ENCODE measurements around the gene MAP4K3. TPM values are rescaled to one million over a fixed set of nuclear protein-coding genes. Genes with fewer than 3 reads are reported as not detected.

Gene MAP4K3
- total and polyA plus RNA-seq, 10 of the 15 experiments (the other 5 are each of a cell fraction or from before 2014, with no cell fraction given): 0.04 to 0.95 (median 0.21) TPM; not detected in 1

DNA sequence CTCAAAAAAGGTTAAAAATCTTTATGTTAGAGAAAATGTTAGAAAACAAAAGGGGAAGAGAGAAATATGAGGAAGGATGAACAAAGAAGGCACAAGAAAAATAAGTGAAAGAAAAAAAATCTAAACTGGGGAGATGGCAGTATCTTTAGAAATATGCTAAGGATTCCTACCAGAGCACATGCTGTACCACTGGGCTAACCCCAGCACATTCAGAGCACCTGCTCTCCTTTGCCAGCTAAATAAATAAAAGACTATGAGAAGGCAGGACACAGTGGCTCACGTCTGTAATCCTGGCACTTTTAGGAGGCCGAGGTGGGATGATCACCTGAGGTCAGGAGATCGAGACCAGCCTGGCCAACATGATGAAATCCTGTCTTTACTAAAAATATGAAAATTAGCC, 101.2 kb downstream of the MAP4K3 start:
- ChIA-PET CTCF (interaction anchor here (0.7 kb wide), 1 partner anchor 25 kb away, joined by 4 read pairs; no protein-coding TSS in a partner anchor), POLR2A (no interaction called here), SMC1A (ENCODE audit: uncharacterized antibody, unreplicated experiment) (interaction anchor here (2.0 kb wide), 1 partner anchor 11 kb away, joined by 5 read pairs; no protein-coding TSS in a partner anchor), RAD21 (ENCODE audit: unreplicated experiment) (no interaction called here)
- Histone ChIP-seq H3K4me1 (ENCODE audit: control insufficient read depth, insufficient read depth, low read length) (no peaks in the 10 kb centered on the region), H3K27ac (ENCODE audit: control insufficient read depth, insufficient read depth) (no peak overlapping the region), H2AFZ (ENCODE audit: control insufficient read depth, low read depth, low read length) (no peak overlapping the region), H3K4me2 (ENCODE audit: control insufficient read depth, insufficient read depth) (no peak overlapping the region), H3K9ac (ENCODE audit: control insufficient read depth, insufficient read depth, low read length) (no peak overlapping the region), H3K4me3 (no peak overlapping the region), H3K79me2 (ENCODE audit: control insufficient read depth, insufficient read depth, low read length) (no peaks in the 10 kb centered on the region), H3K36me3 (ENCODE audit: control insufficient read depth in 2 of 2, insufficient read depth in 2 of 2, low read length in 1 of 2) (no peaks in the 10 kb centered on the region), H3K27me3 (replicated peaks in 1 of 2; ENCODE audit: control insufficient read depth in 2 of 2, insufficient read depth in 2 of 2, low read length in 1 of 2) (no peaks in the 10 kb centered on the region), H3K9me3 (replicated peaks; ENCODE audit: control insufficient read depth, insufficient read depth, low read length) (no peaks in the 10 kb centered on the region), H4K20me1 (ENCODE audit: control insufficient read depth, insufficient read depth) (no peaks in the 10 kb centered on the region)
- no peak for TF ChIP-seq ASH2L (IDR thresholded peaks at IDR 0.05; ENCODE audit: borderline replicate concordance, low read depth)
- TF ChIP-seq HDAC2 (IDR thresholded peaks at IDR 0.05): no peak
- TF ChIP-seq ETV6 (conservative IDR thresholded peaks at IDR 0.05 in 1 of 2, IDR thresholded peaks at IDR 0.05 in 1 of 2; ENCODE audit: borderline replicate concordance in 1 of 2, low read depth in 1 of 2): no peak
- no peak for TF ChIP-seq EED (IDR thresholded peaks at IDR 0.05; ENCODE audit: low read depth)
- no peak for TF ChIP-seq YY1 (IDR thresholded peaks at IDR 0.05; ENCODE audit: low read depth, low read length)
- no peak for TF ChIP-seq GABPA (IDR thresholded peaks at IDR 0.05; ENCODE audit: low read depth)
- TF ChIP-seq ZNF384 (IDR thresholded peaks at IDR 0.05; ENCODE audit: borderline replicate concordance, low read depth, low read length): no peak
- no peak for TF ChIP-seq NFYB (IDR thresholded peaks at IDR 0.05; ENCODE audit: insufficient read depth, low read depth, low read length)
- no TSS peak for BruUV-seq (replicated peaks)
- in situ Hi-C loops (cut with MboI) (no loop called here), intact Hi-C loops (cut with micrococcal nuclease; ENCODE audit: unreplicated experiment) (no loop called here)
- WGBS (ENCODE audit: insufficient coverage, insufficient replicate concordance, low lambda C conversion rate, missing lambda C conversion rate): 76% methylated on average over 3 of the region's 3 CpGs
- ATAC-seq: no peak
- FAIRE-seq: no peak
- DNase-seq (ENCODE audit: low read depth, low spot score): no peak

- Histone ChIP-seq H3K4me2 (ENCODE audit: control insufficient read depth, insufficient read depth) (no peak overlapping the region), H2AFZ (ENCODE audit: control insufficient read depth, low read depth, low read length) (no peak overlapping the region), H3K36me3 (ENCODE audit: control insufficient read depth in 2 of 2, insufficient read depth in 2 of 2, low read length in 1 of 2) (no peaks in the 10 kb centered on the region), H3K9me3 (replicated peaks; ENCODE audit: control insufficient read depth, insufficient read depth, low read length) (no peaks in the 10 kb centered on the region), H3K79me2 (ENCODE audit: control insufficient read depth, insufficient read depth, low read length) (no peaks in the 10 kb centered on the region), H3K9ac (ENCODE audit: control insufficient read depth, insufficient read depth, low read length) (no peak overlapping the region), H4K20me1 (ENCODE audit: control insufficient read depth, insufficient read depth) (no peaks in the 10 kb centered on the region), H3K27ac (ENCODE audit: control insufficient read depth, insufficient read depth) (no peak overlapping the region), H3K27me3 (replicated peaks in 1 of 2; ENCODE audit: control insufficient read depth in 2 of 2, insufficient read depth in 2 of 2, low read length in 1 of 2) (no peaks in the 10 kb centered on the region), H3K4me1 (ENCODE audit: control insufficient read depth, insufficient read depth, low read length) (no peaks in the 10 kb centered on the region), H3K4me3 (no peak overlapping the region)
- ChIA-PET RAD21 (ENCODE audit: unreplicated experiment) (no interaction called here), POLR2A (interaction anchor here (0.8 kb wide), 1 partner anchor 10 kb away, joined by 4 read pairs; no protein-coding TSS in a partner anchor), SMC1A (ENCODE audit: uncharacterized antibody, unreplicated experiment) (interaction anchor here (1.4 to 2.0 kb wide), 2 partner anchors 9 to 12 kb away, joined by 5 read pairs; no protein-coding TSS in a partner anchor), CTCF (no interaction called here)
- in situ Hi-C loops (cut with MboI): no loop called here
- WGBS (ENCODE audit: insufficient coverage, insufficient replicate concordance, low lambda C conversion rate, missing lambda C conversion rate): 98% methylated on average over 4 of the region's 4 CpGs
- DNase-seq (ENCODE audit: low read depth, low spot score) (no peak), ATAC-seq (no peak), FAIRE-seq (no peak)
- no TSS peak for BruUV-seq (replicated peaks)
- intact Hi-C loops (cut with micrococcal nuclease; ENCODE audit: unreplicated experiment): no loop called here
- TF ChIP-seq RBBP5 (conservative IDR thresholded peaks at IDR 0.05) (no peak), HCFC1 (IDR thresholded peaks at IDR 0.05; ENCODE audit: low read length) (no peak), STAT3 (IDR thresholded peaks at IDR 0.05; ENCODE audit: low read depth, low read length) (no peak), POU2F2 (IDR thresholded peaks at IDR 0.05; ENCODE audit: borderline replicate concordance, low read depth, low read length) (no peak), MEF2A (IDR thresholded peaks at IDR 0.05; ENCODE audit: insufficient read depth, low read depth, low read length) (no peak), SP1 (IDR thresholded peaks at IDR 0.05; ENCODE audit: low read depth, low read length) (no peak), SUZ12 (IDR thresholded peaks at IDR 0.05; ENCODE audit: unreplicated experiment) (no peak), DPF2 (IDR thresholded peaks at IDR 0.05) (no peak), NFIC (IDR thresholded peaks at IDR 0.05; ENCODE audit: low read depth, low read length) (no peak), CREM (IDR thresholded peaks at IDR 0.05; ENCODE audit: low read depth) (no peak), FOXM1 (IDR thresholded peaks at IDR 0.05; ENCODE audit: low read depth, low read length) (no peak), KAT2A (conservative IDR thresholded peaks at IDR 0.05; ENCODE audit: control insufficient read depth, low read depth, low read length) (no peak)
- TF ChIP-seq, protein P1, sequence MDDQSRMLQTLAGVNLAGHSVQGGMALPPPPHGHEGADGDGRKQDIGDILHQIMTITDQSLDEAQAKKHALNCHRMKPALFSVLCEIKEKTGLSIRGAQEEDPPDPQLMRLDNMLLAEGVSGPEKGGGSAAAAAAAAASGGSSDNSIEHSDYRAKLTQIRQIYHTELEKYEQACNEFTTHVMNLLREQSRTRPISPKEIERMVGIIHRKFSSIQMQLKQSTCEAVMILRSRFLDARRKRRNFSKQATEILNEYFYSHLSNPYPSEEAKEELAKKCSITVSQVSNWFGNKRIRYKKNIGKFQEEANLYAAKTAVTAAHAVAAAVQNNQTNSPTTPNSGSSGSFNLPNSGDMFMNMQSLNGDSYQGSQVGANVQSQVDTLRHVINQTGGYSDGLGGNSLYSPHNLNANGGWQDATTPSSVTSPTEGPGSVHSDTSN (IDR thresholded peaks at IDR 0.05; ENCODE audit: insufficient replicate concordance, low read depth, low read length): no peak
Observed at GRCh38 chr2:39334978-39335377, 102.1 kb downstream of the MAP4K3 start.
